Measurements from ENCODE around the gene C16orf95. TPM values are rescaled to one million over a fixed set of nuclear protein-coding genes. Genes with fewer than 3 reads are reported as not detected.
A peak's percentile ranks its signal among the peaks of the same experiment; 100 is the strongest.

C16orf95 gene, protein sequence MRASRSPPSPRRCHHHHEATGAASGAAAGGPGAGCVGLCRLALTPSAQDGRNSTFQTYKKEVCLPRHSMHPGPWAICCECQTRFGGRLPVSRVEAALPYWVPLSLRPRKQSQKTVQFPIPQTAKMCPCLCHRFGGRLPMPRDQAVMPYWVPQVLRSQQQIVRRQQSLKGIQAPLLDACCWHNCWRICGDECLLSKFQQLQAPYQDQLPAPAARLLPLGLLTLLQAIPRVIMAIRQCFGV
- total RNA-seq, result 1 to 10 TPM in 1 of 4 donors, under 1 TPM in 2, not detected in 1; 0.54 to 1.3 (median 0.54) TPM

DNA sequence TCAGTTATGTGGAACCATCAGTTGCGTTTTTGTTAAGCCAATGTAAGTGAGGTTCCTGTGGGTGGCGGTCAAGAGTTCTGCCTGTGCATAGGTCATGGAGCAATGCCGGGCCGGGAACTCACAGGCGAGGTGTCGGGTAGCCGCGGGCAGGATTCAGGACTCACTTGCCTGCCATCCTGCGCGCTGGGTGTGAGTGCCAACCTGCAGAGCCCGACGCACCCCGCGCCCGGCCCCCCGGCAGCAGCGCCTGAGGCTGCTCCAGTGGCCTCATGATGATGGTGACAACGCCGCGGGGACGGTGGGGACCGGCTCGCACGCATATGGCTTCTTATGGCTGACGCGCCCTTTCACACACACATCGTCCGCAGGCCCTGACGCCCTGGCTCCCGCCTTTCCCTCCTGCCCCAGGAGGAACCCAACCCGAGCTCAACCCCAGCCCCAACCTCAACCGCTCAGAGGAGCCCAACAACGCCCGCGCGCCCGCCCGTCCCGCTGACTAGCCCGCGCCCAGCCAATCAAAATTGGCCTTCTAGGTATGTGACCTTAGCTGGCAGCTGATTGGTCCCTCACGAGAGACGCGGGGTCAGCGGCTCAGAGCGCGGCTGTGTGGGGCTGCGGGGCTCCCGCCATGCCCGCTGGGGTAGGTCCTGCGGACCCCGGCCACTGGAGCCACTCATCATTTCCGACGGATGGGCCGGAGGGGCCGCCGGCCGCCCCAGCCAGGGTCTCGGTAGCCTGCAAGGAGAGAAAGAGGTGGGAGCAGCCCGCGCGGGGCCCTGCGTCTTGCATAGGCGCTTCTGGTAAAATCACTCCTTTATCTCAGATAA lies at the start of gene C16orf95:
Gene C16orf95 (minus strand): TSS at position 470 of the 827 bp plus-strand sequence. CDS start 150 bp downstream, at position 320.
- no peaks in the 10 kb centered on the region for H3K27me3 ChIP-seq
- peak within 1 kb of the TSS; percentile 48 to 75 (median 50) for H3K4me3 ChIP-seq (replicated peaks in 1 of 3)
- H3K27ac ChIP-seq, result peak within 1 kb of the TSS; percentile 69 to 89 (median 87)
- TF ChIP-seq POLR2A (IDR thresholded peaks at IDR 0.05), result peak; percentile 26 to 92
- TF ChIP-seq, protein P1, sequence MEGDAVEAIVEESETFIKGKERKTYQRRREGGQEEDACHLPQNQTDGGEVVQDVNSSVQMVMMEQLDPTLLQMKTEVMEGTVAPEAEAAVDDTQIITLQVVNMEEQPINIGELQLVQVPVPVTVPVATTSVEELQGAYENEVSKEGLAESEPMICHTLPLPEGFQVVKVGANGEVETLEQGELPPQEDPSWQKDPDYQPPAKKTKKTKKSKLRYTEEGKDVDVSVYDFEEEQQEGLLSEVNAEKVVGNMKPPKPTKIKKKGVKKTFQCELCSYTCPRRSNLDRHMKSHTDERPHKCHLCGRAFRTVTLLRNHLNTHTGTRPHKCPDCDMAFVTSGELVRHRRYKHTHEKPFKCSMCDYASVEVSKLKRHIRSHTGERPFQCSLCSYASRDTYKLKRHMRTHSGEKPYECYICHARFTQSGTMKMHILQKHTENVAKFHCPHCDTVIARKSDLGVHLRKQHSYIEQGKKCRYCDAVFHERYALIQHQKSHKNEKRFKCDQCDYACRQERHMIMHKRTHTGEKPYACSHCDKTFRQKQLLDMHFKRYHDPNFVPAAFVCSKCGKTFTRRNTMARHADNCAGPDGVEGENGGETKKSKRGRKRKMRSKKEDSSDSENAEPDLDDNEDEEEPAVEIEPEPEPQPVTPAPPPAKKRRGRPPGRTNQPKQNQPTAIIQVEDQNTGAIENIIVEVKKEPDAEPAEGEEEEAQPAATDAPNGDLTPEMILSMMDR (IDR thresholded peaks at IDR 0.05), result peak in 5 of 6 experiments; percentile 35 to 61 (median 51)
- peak; percentile 96 for DNase-seq
- no peaks in the 10 kb centered on the region for H3K36me3 ChIP-seq
- 0% methylated on average over 8 to 35 of the region's 64 CpGs for WGBS, 2 donors
- intact Hi-C loops (cut with DNase I), result loop anchor here (5.0 kb wide), 1 partner anchor 65 kb away; the partner anchor contains the start of gene FBXO31
- H3K9me3 ChIP-seq, result no peaks in the 10 kb centered on the region
- H3K4me1 ChIP-seq, result peaks cover 6 to 10% of the 10 kb centered on the region in 2 donors

DNA sequence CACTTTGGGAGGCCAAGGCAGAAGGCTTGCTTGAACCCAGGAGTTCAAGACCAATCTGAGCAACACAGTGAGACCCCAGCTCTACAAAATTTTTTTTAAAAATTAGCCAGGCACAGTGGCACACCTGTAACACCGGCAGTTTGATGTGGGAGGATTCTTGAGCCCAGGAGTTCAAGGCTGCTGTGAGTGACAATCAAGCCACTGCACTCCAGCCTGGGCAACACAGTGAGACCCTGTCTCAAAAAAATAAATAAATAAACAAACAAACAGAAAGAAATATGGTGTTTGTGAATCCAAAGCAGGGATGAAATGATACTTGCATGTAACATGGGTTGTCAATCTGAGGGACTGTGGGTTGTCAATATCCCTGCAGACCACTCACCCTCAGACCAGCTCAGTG lies 49.7 kb upstream of the C16orf95 start:
- 85 to 100% methylated on average over 1 of the region's 1 CpG for whole genome bisulfite sequencing, 2 donors
- Histone ChIP-seq H3K27ac (no peak overlapping the region), H3K36me3 (peaks cover 0 to 8% of the 10 kb centered on the region in 2 donors), H3K9me3 (no peaks in the 10 kb centered on the region), H3K27me3 (no peaks in the 10 kb centered on the region), H3K4me1 (peaks cover 14 to 40% of the 10 kb centered on the region in 2 donors), H3K4me3 (replicated peaks in 1 of 3) (no peak overlapping the region)
- TF ChIP-seq, protein P1 (IDR thresholded peaks at IDR 0.05), result no peak
- no peak for TF ChIP-seq POLR2A (IDR thresholded peaks at IDR 0.05)
- DNase-seq, result no peak
- intact Hi-C loops (cut with DNase I), result no loop called here

DNA sequence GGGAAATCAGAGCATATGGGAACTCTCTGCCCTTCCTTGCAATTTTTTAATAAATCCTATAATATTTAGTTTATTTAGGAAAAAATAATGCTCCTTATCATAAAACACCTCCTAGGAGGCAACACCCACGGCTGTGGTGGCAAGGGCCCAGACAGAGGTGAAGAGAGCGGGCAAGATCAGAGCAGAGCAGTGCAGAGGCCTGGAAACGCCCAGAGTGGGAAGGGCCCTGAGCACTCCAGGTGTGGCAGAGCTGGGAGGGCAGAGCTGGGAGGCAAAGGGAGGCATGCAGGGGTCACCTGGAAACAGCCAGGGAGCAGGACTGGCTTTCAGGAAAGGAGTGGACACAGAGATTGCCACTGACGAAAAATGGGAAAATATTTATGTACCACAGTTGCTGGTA lies 49.1 kb upstream of the C16orf95 start:
- peaks cover 14 to 40% of the 10 kb centered on the region in 2 donors for H3K4me1 ChIP-seq
- intact Hi-C loops (cut with DNase I), result no loop called here
- WGBS, 2 donors, result 89 to 92% methylated on average over 4 of the region's 4 CpGs

DNA sequence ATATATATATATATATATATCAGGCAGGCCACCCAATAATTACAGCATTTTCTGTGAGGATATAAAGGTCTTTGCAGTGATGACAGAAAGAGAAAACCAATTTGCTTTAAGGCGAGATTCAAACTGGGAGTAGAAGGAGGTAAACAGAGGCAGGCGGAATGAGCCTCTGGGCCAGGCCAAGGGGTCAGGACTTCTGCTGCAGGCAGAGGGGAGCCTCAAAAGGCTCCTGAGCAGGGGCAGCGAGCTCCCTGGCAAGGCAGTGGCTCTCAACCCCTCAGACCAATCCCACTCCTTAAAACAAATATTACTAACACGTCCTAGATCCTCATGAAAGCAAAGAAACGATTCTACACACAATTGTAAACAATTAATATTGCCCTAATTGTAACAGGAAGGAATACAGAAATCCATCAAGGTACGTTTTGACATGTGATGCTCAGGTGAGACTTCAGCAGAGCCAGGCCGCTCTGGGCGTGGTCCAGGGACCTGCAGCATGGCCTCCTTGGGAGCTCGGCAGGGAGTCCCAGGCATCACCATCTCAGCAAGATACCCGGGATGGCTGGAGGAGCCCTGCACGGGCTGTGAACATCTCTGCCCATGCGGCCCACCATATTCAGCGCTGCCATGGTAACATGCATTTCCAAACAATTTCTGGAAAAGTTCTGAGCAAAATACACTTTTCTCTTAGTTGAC lies 48.0 kb upstream of the C16orf95 start:
- intact Hi-C loops (cut with DNase I), result no loop called here
- Histone ChIP-seq H3K27ac (peak overlapping the region in 1 of 3 donors; percentile 27), H3K27me3 (no peaks in the 10 kb centered on the region), H3K9me3 (no peaks in the 10 kb centered on the region), H3K36me3 (peaks cover 7 to 8% of the 10 kb centered on the region in 2 donors), H3K4me1 (peaks cover 14 to 34% of the 10 kb centered on the region in 2 donors), H3K4me3 (replicated peaks in 1 of 3) (no peak overlapping the region)
- WGBS, 2 donors, result 94 to 95% methylated on average over 13 of the region's 13 CpGs
- TF ChIP-seq, protein P1 (IDR thresholded peaks at IDR 0.05), result no peak
- TF ChIP-seq POLR2A (IDR thresholded peaks at IDR 0.05), result no peak
- DNase-seq, result no peak

More for the DNA sequence above, 49.1 kb upstream of the C16orf95 start:
- DNase-seq, result no peak
- Histone ChIP-seq H3K4me3 (replicated peaks in 1 of 3) (no peak overlapping the region), H3K9me3 (no peaks in the 10 kb centered on the region), H3K27me3 (no peaks in the 10 kb centered on the region), H3K36me3 (peaks cover 5 to 8% of the 10 kb centered on the region in 2 donors), H3K27ac (no peak overlapping the region)
- TF ChIP-seq, protein P1 (IDR thresholded peaks at IDR 0.05), result no peak
- TF ChIP-seq POLR2A (IDR thresholded peaks at IDR 0.05), result no peak
